Measurements from ENCODE around the gene ARFGEF3.
"Not testable (repeated sequence)": the region's sequence is repeated elsewhere in the genome, so short reads cannot be mapped to it uniquely, and the experiment has no call there.

Gene ARFGEF3

DNA sequence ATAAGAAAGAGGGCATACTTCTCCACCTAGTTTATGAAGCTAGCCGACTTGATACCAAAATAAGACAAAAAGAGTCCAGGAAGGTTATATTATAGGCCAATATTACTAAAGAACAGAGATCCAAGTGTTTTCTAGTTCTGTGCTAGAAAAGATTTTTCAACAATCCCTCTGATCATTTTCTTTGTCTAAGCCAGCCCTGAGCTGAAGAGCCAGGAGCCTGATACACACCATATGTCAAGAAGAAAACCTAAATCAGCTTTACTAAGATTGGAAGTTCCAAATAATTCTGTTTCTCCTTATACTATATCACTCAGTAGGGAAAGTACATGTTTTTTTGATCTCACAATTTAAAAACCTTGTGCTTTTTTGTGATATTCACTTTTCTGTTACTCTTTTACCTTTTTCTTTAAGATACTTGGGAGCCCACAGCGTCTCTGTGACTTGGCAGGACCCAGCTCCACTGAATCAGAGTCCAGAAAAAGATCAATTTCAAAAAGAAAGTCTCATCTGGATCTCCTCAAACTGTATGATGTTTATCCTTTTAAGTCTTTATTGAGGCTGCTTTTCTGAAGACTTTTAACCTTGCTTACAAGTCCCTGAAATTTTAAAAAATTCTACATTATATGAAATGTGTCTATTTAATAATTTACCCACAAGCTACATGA lies 99.5 kb downstream of the ARFGEF3 start:
- Mint-ChIP-seq H3K27me3 (peaks cover 17% of the 10 kb centered on the region), H3K4me3 (no peak overlapping the region)

DNA sequence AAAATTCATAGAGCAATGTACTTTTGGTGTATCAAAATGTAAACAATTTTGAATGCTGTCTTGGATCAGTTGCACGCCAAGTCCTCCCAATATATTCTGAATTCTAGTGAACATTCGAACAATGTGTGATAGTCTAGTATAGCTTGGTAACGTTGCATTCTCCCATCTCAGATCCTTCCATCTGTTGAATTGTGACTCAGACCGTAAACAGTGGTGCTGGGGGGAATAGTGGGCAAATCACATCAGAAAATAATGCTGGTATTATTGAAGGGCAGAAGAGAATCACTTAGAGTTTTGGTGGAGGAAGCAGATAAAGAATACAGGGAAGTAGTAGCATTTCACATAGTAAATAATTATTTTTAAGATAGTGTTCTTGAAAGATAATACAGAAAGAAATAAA lies 102.2 kb downstream of the ARFGEF3 start:
- no peaks in the 10 kb centered on the region for H3K9me3 Mint-ChIP-seq
- H3K4me3 Mint-ChIP-seq = no peak overlapping the region
- H3K4me1 Mint-ChIP-seq = no peaks in the 10 kb centered on the region
- H3K27ac Mint-ChIP-seq = no peak overlapping the region
- no peaks in the 10 kb centered on the region for H3K36me3 Mint-ChIP-seq
- H3K27me3 Mint-ChIP-seq = peaks cover 13% of the 10 kb centered on the region

More for the DNA sequence above, 99.5 kb downstream of the ARFGEF3 start:
- Mint-ChIP-seq H3K36me3 (no peaks in the 10 kb centered on the region), H3K9me3 (no peaks in the 10 kb centered on the region), H3K4me1 (no peaks in the 10 kb centered on the region), H3K27ac (no peak overlapping the region)

DNA sequence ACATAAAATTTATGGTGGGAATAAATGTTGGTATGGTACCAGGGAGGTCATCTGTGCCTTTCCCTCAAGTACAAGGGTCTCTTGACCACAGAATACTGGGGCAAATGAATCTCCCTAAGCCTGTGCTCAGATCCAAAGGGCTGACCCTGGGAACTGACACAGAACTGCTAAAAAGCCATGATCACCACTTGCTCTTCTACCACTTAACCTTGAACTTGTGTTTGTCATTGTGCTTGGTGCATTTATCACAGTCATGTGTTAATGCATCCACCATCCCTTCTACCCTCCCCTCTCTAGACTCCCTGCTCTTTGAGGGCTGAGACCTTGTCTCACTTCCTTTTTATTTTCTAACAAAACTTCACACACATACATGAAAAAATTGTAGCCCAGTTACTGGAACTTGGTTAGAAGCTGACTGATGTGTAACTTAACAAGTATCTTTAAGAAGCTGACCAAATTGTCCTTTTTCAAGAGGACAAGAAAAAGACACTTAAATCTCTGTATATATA lies 102.7 kb downstream of the ARFGEF3 start:
- H3K4me1 Mint-ChIP-seq = no peaks in the 10 kb centered on the region
- H3K9me3 Mint-ChIP-seq = no peaks in the 10 kb centered on the region
- H3K27me3 Mint-ChIP-seq = peaks cover 15% of the 10 kb centered on the region
- H3K36me3 Mint-ChIP-seq = no peaks in the 10 kb centered on the region
- H3K4me3 Mint-ChIP-seq = no peak overlapping the region
- no peak overlapping the region for H3K27ac Mint-ChIP-seq

DNA sequence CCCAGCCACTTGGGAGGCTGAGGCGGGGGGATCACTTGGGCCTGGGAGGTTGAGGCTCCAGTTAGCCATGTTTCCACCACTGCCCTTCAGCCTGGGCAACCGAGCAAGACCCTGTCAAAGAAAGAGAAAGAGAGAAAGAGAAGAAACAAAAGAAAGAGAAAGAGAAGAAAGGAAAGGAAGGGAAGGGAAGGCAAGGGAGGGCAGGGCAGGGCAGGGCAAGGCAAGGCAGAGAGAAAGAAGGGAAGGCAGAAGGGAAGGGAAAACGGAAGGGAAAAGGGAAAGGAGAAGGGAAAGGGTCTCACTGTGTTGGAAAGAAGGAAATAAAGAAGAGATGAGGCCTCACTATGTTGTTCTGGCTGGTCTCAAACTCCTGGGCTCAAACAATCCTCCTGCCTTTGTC lies 104.4 kb downstream of the ARFGEF3 start:
- Mint-ChIP-seq H3K27ac (no peak overlapping the region), H3K36me3 (no peaks in the 10 kb centered on the region), H3K27me3 (peaks cover 16% of the 10 kb centered on the region), H3K4me1 (no peaks in the 10 kb centered on the region), H3K9me3 (no peaks in the 10 kb centered on the region), H3K4me3 (no peak overlapping the region)

DNA sequence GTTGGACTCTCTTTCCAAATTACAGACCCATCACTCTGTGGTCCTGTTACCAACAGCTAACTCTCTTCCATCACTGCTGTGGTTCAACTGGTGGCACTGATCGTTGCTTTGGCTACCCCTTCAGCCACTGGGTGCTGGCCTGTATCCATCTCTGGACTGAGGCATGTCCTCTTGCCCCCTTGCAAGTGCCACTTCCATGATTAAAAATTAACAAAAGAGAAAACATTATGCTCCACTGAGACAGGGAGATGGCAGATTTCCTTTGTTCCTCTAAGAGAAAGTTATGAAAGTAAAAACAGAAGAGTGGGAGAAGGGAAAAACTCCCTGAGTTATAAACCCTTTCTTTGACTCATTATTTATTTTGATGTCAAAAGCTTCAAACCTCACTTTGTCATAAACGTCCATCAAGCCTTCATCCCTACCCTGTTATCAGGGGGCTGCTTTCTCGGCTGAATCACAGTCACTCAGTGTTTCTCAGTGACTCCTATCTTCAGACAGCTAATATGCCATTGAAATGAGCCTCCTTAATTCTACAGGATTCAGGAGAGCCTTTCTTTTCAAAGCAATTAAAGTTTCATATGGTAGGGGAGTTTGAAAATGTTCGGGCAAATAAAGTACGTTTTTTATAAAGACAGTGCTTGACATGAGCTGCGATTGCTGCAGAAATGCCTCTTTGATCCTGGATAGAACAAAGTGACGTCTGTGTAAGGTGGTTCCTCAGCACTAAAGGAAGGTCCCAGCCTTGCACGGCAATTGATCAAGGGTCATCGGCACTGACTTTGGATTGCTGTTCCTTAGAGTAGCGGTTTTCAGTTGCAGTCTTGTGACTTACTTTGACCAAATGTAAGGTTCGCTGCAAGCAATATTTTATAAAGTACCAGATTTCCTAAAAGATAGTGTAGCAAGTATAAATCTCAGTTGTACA lies 106.5 kb downstream of the ARFGEF3 start:
- H3K27me3 Mint-ChIP-seq = peaks cover 10% of the 10 kb centered on the region
- no peak overlapping the region for H3K27ac Mint-ChIP-seq
- H3K4me1 Mint-ChIP-seq = no peaks in the 10 kb centered on the region
- H3K9me3 Mint-ChIP-seq = no peaks in the 10 kb centered on the region
- no peaks in the 10 kb centered on the region for H3K36me3 Mint-ChIP-seq
- no peak overlapping the region for H3K4me3 Mint-ChIP-seq

DNA sequence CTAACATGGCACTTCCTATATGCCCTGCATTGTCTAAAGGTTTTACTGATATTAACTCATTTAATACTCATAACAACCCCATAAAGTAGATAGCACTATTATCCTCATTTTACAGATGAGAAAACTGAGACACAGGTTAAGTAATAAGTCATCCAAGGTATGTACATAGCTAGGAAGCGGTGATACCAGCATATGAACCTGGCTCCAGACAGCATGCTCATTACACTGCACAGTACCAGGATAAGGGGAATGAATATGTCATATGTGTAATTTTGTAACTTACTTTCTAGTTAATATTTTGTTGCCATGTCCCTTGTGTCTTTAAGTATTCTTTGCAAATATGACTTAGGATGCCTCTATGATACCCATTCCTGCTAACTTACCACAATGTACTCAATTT lies 109.7 kb downstream of the ARFGEF3 start:
- no peaks in the 10 kb centered on the region for H3K36me3 Mint-ChIP-seq
- no peak overlapping the region for H3K4me3 Mint-ChIP-seq
- H3K4me1 Mint-ChIP-seq = no peaks in the 10 kb centered on the region
- H3K27ac Mint-ChIP-seq = no peak overlapping the region
- no peaks in the 10 kb centered on the region for H3K9me3 Mint-ChIP-seq
- H3K27me3 Mint-ChIP-seq = peaks cover 6% of the 10 kb centered on the region

DNA sequence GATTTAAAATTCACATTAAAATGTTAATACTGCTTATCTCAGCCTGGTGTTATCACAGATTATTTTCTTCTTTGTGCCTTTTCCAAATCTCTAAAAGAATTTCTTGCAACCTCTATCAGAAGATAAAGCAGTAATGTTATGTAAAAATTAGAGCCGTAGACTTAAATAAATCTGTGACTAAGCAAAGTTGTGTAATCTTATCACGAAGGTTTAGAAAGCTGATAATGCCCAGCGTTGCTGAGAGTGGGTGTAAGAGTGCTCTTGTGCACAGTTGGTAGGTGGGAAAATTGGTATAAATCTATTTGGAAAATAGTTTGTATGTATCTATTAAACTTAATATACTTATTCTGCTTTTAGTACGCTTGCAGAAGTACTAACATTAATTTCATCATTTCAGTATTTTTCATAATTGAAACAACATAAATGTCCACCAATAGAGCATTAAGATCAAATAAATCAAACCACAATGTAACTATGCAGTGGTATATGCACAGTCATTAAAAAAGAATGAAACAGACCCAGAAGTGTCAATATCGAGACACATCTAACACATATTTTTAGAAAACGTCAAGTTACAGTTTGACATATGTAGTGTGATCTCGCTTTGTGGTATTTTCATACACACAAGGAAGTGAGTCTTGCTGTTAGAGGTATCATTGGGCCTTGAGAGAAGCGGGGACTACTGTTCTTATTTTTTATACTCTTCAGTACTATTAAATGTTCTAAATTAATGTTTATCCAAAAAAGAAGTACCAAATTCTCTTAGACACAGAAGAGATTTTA lies 111.0 kb downstream of the ARFGEF3 start:
- Mint-ChIP-seq H3K36me3 (no peaks in the 10 kb centered on the region), H3K4me3 (no peak overlapping the region), H3K9me3 (no peaks in the 10 kb centered on the region), H3K4me1 (no peaks in the 10 kb centered on the region), H3K27me3 (peaks cover 6% of the 10 kb centered on the region), H3K27ac (no peak overlapping the region)

DNA sequence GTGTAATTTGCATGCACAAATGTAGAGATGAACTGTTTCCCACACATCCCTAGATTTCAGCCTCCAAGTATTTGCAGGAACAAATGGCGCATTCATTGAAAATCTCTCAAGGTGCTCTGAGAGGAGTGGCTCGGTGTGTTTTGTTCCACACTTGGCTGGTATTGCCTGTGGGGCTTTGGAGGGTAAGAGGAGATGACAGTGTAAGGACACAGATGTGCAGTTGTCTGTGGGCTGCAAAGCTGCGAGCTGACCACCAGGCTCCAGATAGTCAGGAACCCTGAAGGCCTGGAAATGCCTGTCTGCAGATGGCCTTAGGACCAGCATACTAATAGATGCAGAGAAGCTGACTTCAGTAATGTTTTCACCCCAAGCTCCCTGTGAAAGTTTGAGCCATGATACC lies 114.2 kb downstream of the ARFGEF3 start:
- Mint-ChIP-seq H3K27me3 (no peaks in the 10 kb centered on the region), H3K9me3 (no peaks in the 10 kb centered on the region), H3K4me3 (no peak overlapping the region), H3K36me3 (no peaks in the 10 kb centered on the region), H3K4me1 (no peaks in the 10 kb centered on the region), H3K27ac (no peak overlapping the region)

DNA sequence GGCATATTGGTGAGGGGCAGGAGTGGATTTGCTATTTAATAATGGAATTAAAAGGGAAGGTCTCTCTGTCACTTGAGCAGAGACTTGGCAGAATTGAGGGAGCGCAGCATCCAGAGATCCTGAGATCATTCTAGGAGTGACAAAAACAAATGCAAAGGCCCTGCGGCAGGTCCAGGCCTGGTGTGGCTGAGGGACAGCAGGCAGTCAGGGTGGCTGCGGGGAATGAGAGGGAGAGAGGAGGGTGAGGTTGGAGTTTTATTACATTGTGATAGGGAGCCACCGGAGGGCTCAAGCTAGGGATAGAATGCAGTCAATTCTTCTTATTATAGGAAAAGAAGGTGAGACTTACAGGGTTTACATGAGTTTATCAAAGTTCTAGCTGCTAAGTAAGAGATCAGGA lies 116.1 kb downstream of the ARFGEF3 start:
- Mint-ChIP-seq H3K27ac (no peak overlapping the region), H3K27me3 (no peaks in the 10 kb centered on the region), H3K4me3 (no peak overlapping the region), H3K4me1 (no peaks in the 10 kb centered on the region), H3K9me3 (no peaks in the 10 kb centered on the region), H3K36me3 (no peaks in the 10 kb centered on the region)

DNA sequence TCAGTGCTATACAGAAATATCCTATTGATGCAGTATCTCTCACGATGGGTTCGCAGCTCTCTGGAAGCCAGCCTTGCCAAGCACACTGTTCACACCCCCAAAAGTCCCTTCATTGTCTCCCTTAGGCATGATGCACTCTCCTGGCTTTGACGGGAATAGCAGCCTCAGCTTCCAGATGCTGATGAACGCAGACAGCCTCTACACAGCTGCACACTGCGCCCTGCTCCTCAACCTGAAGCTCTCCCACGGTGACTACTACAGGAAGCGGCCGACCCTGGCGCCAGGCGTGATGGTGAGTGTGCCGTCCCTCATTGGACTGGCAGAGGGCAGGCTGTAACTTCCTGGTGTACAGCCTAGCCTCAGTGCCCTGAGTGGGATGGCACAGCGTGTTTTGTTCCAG lies 116.6 kb downstream of the ARFGEF3 start:
- H3K4me1 Mint-ChIP-seq = no peaks in the 10 kb centered on the region
- no peaks in the 10 kb centered on the region for H3K9me3 Mint-ChIP-seq
- H3K36me3 Mint-ChIP-seq = no peaks in the 10 kb centered on the region
- H3K27me3 Mint-ChIP-seq = no peaks in the 10 kb centered on the region
- no peak overlapping the region for H3K4me3 Mint-ChIP-seq
- no peak overlapping the region for H3K27ac Mint-ChIP-seq

DNA sequence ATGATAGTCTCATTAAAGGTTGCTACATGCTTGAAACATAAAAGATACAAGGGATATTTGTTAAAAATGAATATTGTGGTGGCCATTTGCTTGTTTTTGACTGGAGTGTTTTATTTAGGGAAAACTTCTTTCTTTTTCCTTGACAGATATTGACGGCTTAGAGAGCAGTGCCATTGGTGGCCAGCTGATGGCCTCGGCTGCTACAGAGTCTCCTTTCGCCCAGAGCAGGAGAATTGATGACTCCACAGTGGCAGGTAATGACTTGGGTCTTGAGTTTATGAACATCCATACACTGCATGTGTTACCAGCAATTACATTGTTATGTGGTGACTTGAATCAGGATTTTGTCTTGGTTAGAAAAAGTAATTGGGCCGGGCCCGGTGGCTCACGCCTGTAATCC lies 124.1 kb downstream of the ARFGEF3 start:
- H3K4me1 Mint-ChIP-seq = no peaks in the 10 kb centered on the region
- H3K9me3 Mint-ChIP-seq = no peaks in the 10 kb centered on the region
- H3K4me3 Mint-ChIP-seq = no peak overlapping the region
- no peak overlapping the region for H3K27ac Mint-ChIP-seq
- no peaks in the 10 kb centered on the region for H3K36me3 Mint-ChIP-seq
- H3K27me3 Mint-ChIP-seq = no peaks in the 10 kb centered on the region

DNA sequence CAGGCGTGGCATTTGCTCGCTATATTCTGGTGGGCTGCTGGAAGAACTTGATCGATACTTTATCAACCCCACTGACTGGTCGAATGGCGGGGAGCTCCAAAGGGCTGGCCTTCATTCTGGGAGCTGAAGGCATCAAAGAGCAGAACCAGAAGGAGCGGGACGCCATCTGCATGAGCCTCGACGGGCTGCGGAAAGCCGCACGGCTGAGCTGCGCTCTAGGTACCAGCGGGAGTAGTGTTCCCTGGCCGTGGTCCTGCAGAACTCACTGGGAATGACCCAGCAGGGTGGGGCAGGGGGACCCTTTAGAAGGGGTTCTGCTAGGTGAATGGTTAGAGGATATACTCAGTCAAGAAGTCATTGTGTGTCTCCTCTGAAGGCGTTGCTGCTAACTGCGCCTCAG lies 125.0 kb downstream of the ARFGEF3 start:
- Mint-ChIP-seq H3K9me3 (no peaks in the 10 kb centered on the region), H3K4me1 (no peaks in the 10 kb centered on the region), H3K27me3 (no peaks in the 10 kb centered on the region), H3K36me3 (no peaks in the 10 kb centered on the region), H3K4me3 (no peak overlapping the region), H3K27ac (no peak overlapping the region)

DNA sequence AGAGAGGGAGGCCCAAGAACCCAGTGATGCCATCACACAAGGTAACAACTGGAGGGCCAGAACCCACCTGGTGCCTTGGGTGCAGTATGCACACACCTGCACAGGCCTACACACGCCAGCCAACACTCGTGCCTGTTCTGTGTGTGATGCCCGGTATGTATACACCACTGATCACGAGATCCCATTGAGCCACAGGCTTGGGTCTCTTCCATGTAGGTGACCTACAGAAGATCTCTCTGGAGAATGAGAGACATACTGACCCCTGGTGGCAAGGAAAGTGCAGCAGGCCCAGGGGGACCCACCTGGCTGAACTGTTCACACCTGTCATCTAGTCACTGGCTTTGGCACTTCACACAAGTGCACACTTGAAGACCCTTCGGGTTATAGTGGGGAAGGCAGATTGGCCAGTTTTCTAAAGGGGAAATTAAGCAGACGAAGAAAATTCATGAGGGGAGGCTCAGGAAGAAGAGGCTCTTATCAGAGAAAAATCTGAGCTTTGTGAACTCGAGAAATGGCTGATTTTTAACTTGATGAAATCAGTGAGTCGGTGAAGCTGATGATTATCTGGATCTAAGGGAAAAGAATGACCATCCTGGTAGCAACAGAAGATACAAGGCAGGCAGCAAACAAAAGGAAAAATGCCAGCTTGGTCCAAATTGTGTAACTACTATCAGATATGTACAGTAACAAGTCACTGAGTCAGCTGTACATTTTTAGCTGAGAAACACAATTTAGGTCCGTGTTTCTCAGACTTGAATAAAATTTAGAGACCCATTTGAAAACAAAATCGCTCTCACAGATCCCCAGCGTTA lies 125.6 kb downstream of the ARFGEF3 start:
- Mint-ChIP-seq H3K27ac (no peak overlapping the region), H3K4me3 (no peak overlapping the region), H3K4me1 (no peaks in the 10 kb centered on the region), H3K27me3 (no peaks in the 10 kb centered on the region), H3K9me3 (no peaks in the 10 kb centered on the region), H3K36me3 (no peaks in the 10 kb centered on the region)

DNA sequence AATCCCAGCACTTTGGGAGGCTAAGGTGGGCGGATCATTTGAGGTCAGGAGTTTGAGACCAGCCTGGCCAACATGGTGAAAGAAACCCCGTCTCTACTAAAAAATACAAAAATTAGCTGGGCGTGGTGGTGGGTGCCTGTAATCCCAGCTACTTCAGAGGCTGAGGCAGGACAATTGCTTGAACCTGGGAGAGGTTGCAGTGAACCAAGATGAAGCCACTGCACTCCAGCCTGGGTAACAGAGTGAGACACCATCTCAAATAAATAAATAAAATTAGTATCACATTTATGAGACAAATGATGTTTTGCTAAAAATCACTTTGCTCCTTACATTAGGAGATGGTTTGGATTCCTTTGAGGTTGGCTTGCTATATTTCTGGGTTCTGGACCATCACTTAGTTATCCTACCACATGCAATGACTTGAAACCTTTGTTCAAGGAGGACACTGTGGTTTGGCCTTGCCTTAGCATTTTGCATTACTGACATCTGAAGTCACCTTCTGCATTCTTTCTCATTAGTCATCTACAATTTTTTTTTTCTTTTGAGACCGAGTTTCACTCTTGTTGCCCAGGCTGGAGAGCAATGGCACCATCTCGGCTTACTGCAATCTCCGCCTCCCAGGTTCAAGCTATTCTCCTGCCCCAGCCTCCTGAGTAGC lies 126.8 kb downstream of the ARFGEF3 start:
- not testable (repeated sequence) for H3K27ac Mint-ChIP-seq, H3K4me3 Mint-ChIP-seq, H3K27me3 Mint-ChIP-seq, H3K9me3 Mint-ChIP-seq, H3K36me3 Mint-ChIP-seq, H3K4me1 Mint-ChIP-seq

DNA sequence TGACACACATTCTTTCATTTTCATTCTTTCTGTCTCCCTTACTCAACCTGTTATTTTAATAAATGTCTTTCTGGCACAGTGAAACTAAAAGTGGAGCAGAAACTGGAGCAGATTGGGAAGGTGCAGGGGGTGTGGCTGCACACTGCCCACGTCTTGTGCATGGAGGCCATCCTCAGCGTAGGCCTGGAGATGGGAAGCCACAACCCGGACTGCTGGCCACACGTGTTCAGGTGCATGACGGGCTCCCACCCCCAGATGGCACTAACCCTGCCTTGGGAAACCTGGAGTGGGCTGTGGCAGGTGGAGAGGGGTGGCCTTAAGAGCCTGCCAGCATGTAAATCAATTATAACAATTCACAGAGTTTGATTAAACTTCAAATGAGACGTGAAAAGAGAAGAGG lies 128.0 kb downstream of the ARFGEF3 start:
- Mint-ChIP-seq H3K27ac (no peak overlapping the region), H3K4me3 (no peak overlapping the region), H3K27me3 (peaks cover under 1% of the 10 kb centered on the region)

More for the DNA sequence above, 128.0 kb downstream of the ARFGEF3 start:
- Mint-ChIP-seq H3K36me3 (no peaks in the 10 kb centered on the region), H3K4me1 (no peaks in the 10 kb centered on the region), H3K9me3 (no peaks in the 10 kb centered on the region)

Measured in activated naive CD4-positive, alpha-beta T cell treated with anti-CD3 and anti-CD28 coated beads, Interleukin-2, amount 50 U/mL, for 24 hours (primary cell).